ENCODE data around the gene SMAD3. TPM values are rescaled to one million over a fixed set of nuclear protein-coding genes. Genes with fewer than 3 reads are reported as not detected.

Gene SMAD3
- total and polyA plus RNA-seq, 10 of the 15 experiments (the other 5 are each of a cell fraction or from before 2014, with no cell fraction given), result 5.6 to 43.2 (median 16.0) TPM

- TF ChIP-seq SMAD1 (IDR thresholded peaks at IDR 0.05; ENCODE audit: low read depth, partially characterized antibody) (no peak), ZNF687 (IDR thresholded peaks at IDR 0.05) (peak; percentile 81), ZNF592 (IDR thresholded peaks at IDR 0.05) (peak; percentile 16; the same call in 1 of the 2 replicates), ATF3 (IDR thresholded peaks at IDR 0.05; ENCODE audit: borderline replicate concordance, extremely low read depth, low read depth, low read length) (no peak), ATF7 (IDR thresholded peaks at IDR 0.05; ENCODE audit: low read depth) (0 out of 2 replicates have a peak, but pooled peaks have one; percentile 29), FOXK2 (IDR thresholded peaks at IDR 0.05) (no peak), IKZF2 (IDR thresholded peaks at IDR 0.05) (peak; percentile 30 to 45), ETV6 (conservative IDR thresholded peaks at IDR 0.05 in 1 of 2, IDR thresholded peaks at IDR 0.05 in 1 of 2; ENCODE audit: borderline replicate concordance in 1 of 2, low read depth in 1 of 2) (peak in 1 of 2 experiments; percentile 84; a peak in 2 of 4 replicates), TAF1 (IDR thresholded peaks at IDR 0.05; ENCODE audit: borderline replicate concordance, low read depth, low read length) (0 out of 2 replicates have a peak, but pooled peaks have one; percentile 39), CHD4 (IDR thresholded peaks at IDR 0.05) (no peak)
- TF ChIP-seq, protein P1, sequence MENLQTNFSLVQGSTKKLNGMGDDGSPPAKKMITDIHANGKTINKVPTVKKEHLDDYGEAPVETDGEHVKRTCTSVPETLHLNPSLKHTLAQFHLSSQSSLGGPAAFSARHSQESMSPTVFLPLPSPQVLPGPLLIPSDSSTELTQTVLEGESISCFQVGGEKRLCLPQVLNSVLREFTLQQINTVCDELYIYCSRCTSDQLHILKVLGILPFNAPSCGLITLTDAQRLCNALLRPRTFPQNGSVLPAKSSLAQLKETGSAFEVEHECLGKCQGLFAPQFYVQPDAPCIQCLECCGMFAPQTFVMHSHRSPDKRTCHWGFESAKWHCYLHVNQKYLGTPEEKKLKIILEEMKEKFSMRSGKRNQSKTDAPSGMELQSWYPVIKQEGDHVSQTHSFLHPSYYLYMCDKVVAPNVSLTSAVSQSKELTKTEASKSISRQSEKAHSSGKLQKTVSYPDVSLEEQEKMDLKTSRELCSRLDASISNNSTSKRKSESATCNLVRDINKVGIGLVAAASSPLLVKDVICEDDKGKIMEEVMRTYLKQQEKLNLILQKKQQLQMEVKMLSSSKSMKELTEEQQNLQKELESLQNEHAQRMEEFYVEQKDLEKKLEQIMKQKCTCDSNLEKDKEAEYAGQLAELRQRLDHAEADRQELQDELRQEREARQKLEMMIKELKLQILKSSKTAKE (IDR thresholded peaks at IDR 0.05; ENCODE audit: low read depth, poor library complexity, severe bottlenecking), result peak; percentile 41
- TF ChIP-seq, protein P2, sequence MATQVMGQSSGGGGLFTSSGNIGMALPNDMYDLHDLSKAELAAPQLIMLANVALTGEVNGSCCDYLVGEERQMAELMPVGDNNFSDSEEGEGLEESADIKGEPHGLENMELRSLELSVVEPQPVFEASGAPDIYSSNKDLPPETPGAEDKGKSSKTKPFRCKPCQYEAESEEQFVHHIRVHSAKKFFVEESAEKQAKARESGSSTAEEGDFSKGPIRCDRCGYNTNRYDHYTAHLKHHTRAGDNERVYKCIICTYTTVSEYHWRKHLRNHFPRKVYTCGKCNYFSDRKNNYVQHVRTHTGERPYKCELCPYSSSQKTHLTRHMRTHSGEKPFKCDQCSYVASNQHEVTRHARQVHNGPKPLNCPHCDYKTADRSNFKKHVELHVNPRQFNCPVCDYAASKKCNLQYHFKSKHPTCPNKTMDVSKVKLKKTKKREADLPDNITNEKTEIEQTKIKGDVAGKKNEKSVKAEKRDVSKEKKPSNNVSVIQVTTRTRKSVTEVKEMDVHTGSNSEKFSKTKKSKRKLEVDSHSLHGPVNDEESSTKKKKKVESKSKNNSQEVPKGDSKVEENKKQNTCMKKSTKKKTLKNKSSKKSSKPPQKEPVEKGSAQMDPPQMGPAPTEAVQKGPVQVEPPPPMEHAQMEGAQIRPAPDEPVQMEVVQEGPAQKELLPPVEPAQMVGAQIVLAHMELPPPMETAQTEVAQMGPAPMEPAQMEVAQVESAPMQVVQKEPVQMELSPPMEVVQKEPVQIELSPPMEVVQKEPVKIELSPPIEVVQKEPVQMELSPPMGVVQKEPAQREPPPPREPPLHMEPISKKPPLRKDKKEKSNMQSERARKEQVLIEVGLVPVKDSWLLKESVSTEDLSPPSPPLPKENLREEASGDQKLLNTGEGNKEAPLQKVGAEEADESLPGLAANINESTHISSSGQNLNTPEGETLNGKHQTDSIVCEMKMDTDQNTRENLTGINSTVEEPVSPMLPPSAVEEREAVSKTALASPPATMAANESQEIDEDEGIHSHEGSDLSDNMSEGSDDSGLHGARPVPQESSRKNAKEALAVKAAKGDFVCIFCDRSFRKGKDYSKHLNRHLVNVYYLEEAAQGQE (IDR thresholded peaks at IDR 0.05; ENCODE audit: low read depth, low read length), result no peak
These were observed 16.7 kb downstream of the SMAD3 start (continued) for GRCh38 chr15:67082007-67082536.
